ENCODE results near the gene VEGFC. TPM values are rescaled to one million over a fixed set of nuclear protein-coding genes. Genes with fewer than 3 reads are reported as not detected.

VEGFC gene
- polyA plus RNA-seq, 1 experiment, result 31.0 TPM

DNA sequence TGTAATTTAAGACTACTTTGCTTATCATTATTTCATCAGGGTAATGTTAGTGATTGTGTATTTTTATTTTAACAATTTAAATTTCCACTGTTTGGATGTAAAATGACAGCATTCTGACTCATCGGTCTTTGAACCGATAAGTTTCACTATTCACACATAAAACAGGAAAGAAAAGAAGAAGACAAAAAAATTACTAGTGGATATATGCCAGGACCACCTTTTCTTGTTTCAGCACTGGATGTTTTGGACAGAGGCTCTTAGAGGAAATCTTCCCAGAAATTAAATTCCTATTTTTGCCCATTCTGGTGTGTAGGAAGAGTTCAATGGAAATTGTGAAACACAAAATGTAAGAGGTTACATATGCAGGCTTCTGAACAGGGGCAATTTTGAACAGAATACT is 57.4 kb downstream of the VEGFC start:
- POLR2A ChIA-PET, result no interaction called here

GRCh38 chr4:176734461-176734860 is 58.3 kb downstream of the VEGFC start:
- no peak for TF ChIP-seq CTCF (IDR thresholded peaks at IDR 0.05; ENCODE audit: low read depth, low read length)
- Histone ChIP-seq H3K27me3 (ENCODE audit: control insufficient read depth, insufficient read depth, low read length) (no peaks in the 10 kb centered on the region), H3K9me3 (ENCODE audit: control insufficient read depth, insufficient read depth, low read length) (no peaks in the 10 kb centered on the region), H3K27ac (ENCODE audit: low read depth, low read length) (no peak overlapping the region), H3K4me3 (ENCODE audit: low read depth, low read length) (no peak overlapping the region)
- DNase-seq (ENCODE audit: low read depth, low spot score), result no peak
- CTCF ChIA-PET, result no interaction called here
- POLR2A ChIA-PET, result no interaction called here

More for the DNA sequence above, 57.4 kb downstream of the VEGFC start:
- peak; percentile 29 for DNase-seq (ENCODE audit: low read depth, low spot score)
- no peak for TF ChIP-seq CTCF (IDR thresholded peaks at IDR 0.05; ENCODE audit: low read depth, low read length)
- no peak overlapping the region for H3K4me3 ChIP-seq (ENCODE audit: low read depth, low read length)
- CTCF ChIA-PET, result no interaction called here
- H3K27ac ChIP-seq (ENCODE audit: low read depth, low read length), result no peak overlapping the region
- no peaks in the 10 kb centered on the region for H3K9me3 ChIP-seq (ENCODE audit: control insufficient read depth, insufficient read depth, low read length)
- H3K27me3 ChIP-seq (ENCODE audit: control insufficient read depth, insufficient read depth, low read length), result no peaks in the 10 kb centered on the region

DNA sequence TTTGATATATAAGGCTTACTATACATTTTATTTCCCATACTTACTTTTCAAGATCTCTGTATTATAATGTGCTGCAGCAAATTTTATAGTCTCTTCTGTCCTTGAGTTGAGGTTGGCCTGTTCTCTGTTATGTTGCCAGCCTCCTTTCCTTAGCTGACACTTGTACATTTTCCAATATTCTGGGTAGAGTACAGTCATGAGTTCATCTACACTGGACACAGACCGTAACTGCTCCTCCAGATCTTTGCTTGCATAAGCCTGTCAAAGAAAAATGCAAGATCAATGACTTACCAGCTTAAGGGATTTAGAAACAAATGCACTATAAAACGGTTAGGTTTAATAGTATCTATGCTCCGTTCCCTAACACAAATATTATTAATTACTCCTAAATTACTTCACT is 63.2 kb downstream of the VEGFC start:
- ChIA-PET POLR2A (no interaction called here), CTCF (interaction anchor here (0.9 to 3.4 kb wide), 3 partner anchors 318 to 353 kb away, joined by 4 to 18 read pairs (median 4); no protein-coding TSS in a partner anchor)
- Histone ChIP-seq H3K27me3 (ENCODE audit: control insufficient read depth, insufficient read depth, low read length) (no peaks in the 10 kb centered on the region), H3K9me3 (ENCODE audit: control insufficient read depth, insufficient read depth, low read length) (no peaks in the 10 kb centered on the region), H3K4me3 (ENCODE audit: low read depth, low read length) (no peak overlapping the region), H3K27ac (ENCODE audit: low read depth, low read length) (no peak overlapping the region)
- no peak for DNase-seq (ENCODE audit: low read depth, low spot score)
- TF ChIP-seq CTCF (IDR thresholded peaks at IDR 0.05; ENCODE audit: low read depth, low read length), result no peak

GRCh38 chr4:176726803-176727202 is 65.9 kb downstream of the VEGFC start:
- no peak for TF ChIP-seq CTCF (IDR thresholded peaks at IDR 0.05; ENCODE audit: low read depth, low read length)
- Histone ChIP-seq H3K27ac (ENCODE audit: low read depth, low read length) (peak overlapping the region; percentile 49), H3K4me3 (ENCODE audit: low read depth, low read length) (no peak overlapping the region), H3K9me3 (ENCODE audit: control insufficient read depth, insufficient read depth, low read length) (no peaks in the 10 kb centered on the region), H3K27me3 (ENCODE audit: control insufficient read depth, insufficient read depth, low read length) (no peaks in the 10 kb centered on the region)
- peak; percentile 87 for DNase-seq (ENCODE audit: low read depth, low spot score)
- ChIA-PET CTCF (interaction anchor here (0.5 to 2.0 kb wide), 4 partner anchors 194 to 350 kb away, joined by 3 to 10 read pairs (median 4); no protein-coding TSS in a partner anchor), POLR2A (no interaction called here)

GRCh38 chr4:176721459-176721858 is 71.3 kb downstream of the VEGFC start:
- DNase-seq (ENCODE audit: low read depth, low spot score), result no peak
- CTCF ChIA-PET, result no interaction called here
- H3K27ac ChIP-seq (ENCODE audit: low read depth, low read length), result no peak overlapping the region
- H3K9me3 ChIP-seq (ENCODE audit: control insufficient read depth, insufficient read depth, low read length), result no peaks in the 10 kb centered on the region
- TF ChIP-seq CTCF (IDR thresholded peaks at IDR 0.05; ENCODE audit: low read depth, low read length), result no peak
- POLR2A ChIA-PET, result no interaction called here
- no peak overlapping the region for H3K4me3 ChIP-seq (ENCODE audit: low read depth, low read length)
- no peaks in the 10 kb centered on the region for H3K27me3 ChIP-seq (ENCODE audit: control insufficient read depth, insufficient read depth, low read length)

All from AG04450 (cell line).